B cell (primary cell): ENCODE data around the gene USP50. TPM values are rescaled to one million over a fixed set of nuclear protein-coding genes. Genes with fewer than 3 reads are reported as not detected.
"Not testable (repeated sequence)": the region's sequence is repeated elsewhere in the genome, so short reads cannot be mapped to it uniquely, and the experiment has no call there.

Experiments used
- ATAC-seq: fragments of 200-7000 bp; cut with Tn5 transposase; one replicate; pipeline ENCODE4 v1.10.0; 2021; ENCODE audit warnings: low read depth, mild to moderate bottlenecking, moderate number of reproducible peaks, moderate library complexity
- CTCF ChIA-PET: fragments of 350-600 bp; sonication (Branson Sonifier 250); formaldehyde crosslinking; loops from one replicate; lab custom pipeline; 2021; ENCODE audit warnings: antibody characterized with exemption, inconsistent platforms; lab: Charles Lee
- POLR2A ChIA-PET: fragments of 350-600 bp; sonication (Branson Sonifier 250); formaldehyde crosslinking; loops from one replicate; lab custom pipeline; 2021; ENCODE audit warnings: antibody characterized with exemption; lab: Charles Lee
- DNase-seq: peaks from one replicate; pipeline ENCODE4 v3.0.0; 2013
- H2AFZ ChIP-seq: 2 replicates; pipeline ENCODE4 v1.6.1; 2012; ENCODE audit warnings: mild to moderate bottlenecking, low read depth, low read length; ENCODE audit not compliant: insufficient read depth, poor library complexity, severe bottlenecking
- H3K27ac ChIP-seq, 2 donors: 1 replicate in 1 of 2; 2 replicates in 1 of 2; pipeline ENCODE4 v1.5.1; 2012 to 2013; ENCODE audit warnings: low read length in 2 of 2, mild to moderate bottlenecking in 2 of 2, moderate library complexity in 1 of 2
- H3K27me3 ChIP-seq, 4 experiments: fragments of 200-600 bp in 1 of 4; sonication (generic) in 1 of 4; replicated peaks in 1 of 4; 1 replicate in 2 of 4; 2 replicates in 2 of 4; pipeline versions ENCODE4 v1.6.1 to v1.7.0; 2013 to 2016; ENCODE audit warnings: low read length in 3 of 4, mild to moderate bottlenecking in 2 of 4, mixed read lengths in 1 of 4, moderate library complexity in 1 of 4; ENCODE audit not compliant: insufficient read depth in 4 of 4, control insufficient read depth in 3 of 4; ENCODE audit errors: control extremely low read depth in 1 of 4
- H3K36me3 ChIP-seq, 2 experiments: replicated peaks in 1 of 2; 1 replicate in 1 of 2; 2 replicates in 1 of 2; pipeline versions ENCODE4 v1.6.1 to v1.7.1; 2013; ENCODE audit warnings: low read length in 1 of 2; ENCODE audit not compliant: insufficient read depth in 2 of 2, control insufficient read depth in 1 of 2; ENCODE audit errors: control extremely low read depth in 1 of 2, extremely low read depth in 1 of 2
- H3K4me1 ChIP-seq, 2 donors: fragments of 200-600 bp in 1 of 2; sonication (generic) in 1 of 2; 1 replicate in 1 of 2; 2 replicates in 1 of 2; pipeline versions ENCODE4 v1.5.1 to v1.6.1; 2013 to 2017; ENCODE audit warnings: low read length in 2 of 2; ENCODE audit not compliant: control insufficient read depth in 2 of 2, insufficient read depth in 2 of 2
- H3K4me2 ChIP-seq: replicated peaks from 2 replicates; pipeline ENCODE3; 2012; ENCODE audit warnings: mild to moderate bottlenecking, low read depth, low read length; ENCODE audit not compliant: poor library complexity, severe bottlenecking
- H3K4me3 ChIP-seq, 5 experiments: fragments of 200-600 bp in 1 of 5; sonication (generic) in 1 of 5; 1 replicate in 3 of 5; 2 replicates in 2 of 5; pipeline versions ENCODE4 v1.5.1 to v1.7.0; 2011 to 2016; ENCODE audit warnings: low read length in 4 of 5, mild to moderate bottlenecking in 4 of 5, low read depth in 2 of 5, control low read depth in 1 of 5, moderate library complexity in 1 of 5; ENCODE audit not compliant: insufficient read depth in 1 of 5; ENCODE audit errors: control extremely low read depth in 1 of 5, extremely low read depth in 1 of 5
- H3K79me2 ChIP-seq: fragments of 200-600 bp; sonication (generic); one replicate; pipeline ENCODE4 v1.6.0; 2016; ENCODE audit warnings: low read length; ENCODE audit not compliant: control insufficient read depth, insufficient read depth
- H3K9ac ChIP-seq: fragments of 200-600 bp; sonication (generic); 2 replicates; pipeline ENCODE4 v1.6.1; 2017; ENCODE audit warnings: mild to moderate bottlenecking, low read length, moderate library complexity
- H3K9me3 ChIP-seq, 3 donors: one replicate each; pipeline versions ENCODE4 v1.6.1 to v1.7.1; 2013; ENCODE audit warnings: low read length in 2 of 3; ENCODE audit not compliant: control insufficient read depth in 2 of 3, insufficient read depth in 1 of 3; ENCODE audit errors: control extremely low read depth in 1 of 3
- H4K20me1 ChIP-seq: 2 replicates; pipeline ENCODE4 v1.6.0; 2012; ENCODE audit warnings: mild to moderate bottlenecking, low read length; ENCODE audit not compliant: insufficient read depth, control insufficient read depth, poor library complexity, severe bottlenecking
- H3K27ac Mint-ChIP-seq: one replicate; pipeline ENCODE4 v1.8.0; 2021; ENCODE audit warnings: mixed read lengths
- H3K27me3 Mint-ChIP-seq: one replicate; pipeline ENCODE4 v1.8.0; 2021; ENCODE audit warnings: mixed read lengths
- H3K4me1 Mint-ChIP-seq: one replicate; pipeline ENCODE4 v1.8.0; 2021; ENCODE audit warnings: mixed read lengths
- H3K4me3 Mint-ChIP-seq: one replicate; pipeline ENCODE4 v1.8.0; 2021; ENCODE audit warnings: mixed read lengths
- H3K9me3 Mint-ChIP-seq: one replicate; pipeline ENCODE4 v1.8.0; 2022; ENCODE audit warnings: mixed read lengths; ENCODE audit not compliant: insufficient read depth
- EZH2 ChIP-seq: IDR thresholded peaks from 2 replicates; pipeline ENCODE4 v1.6.1; 2012; ENCODE audit warnings: borderline replicate concordance, low read depth, mild to moderate bottlenecking, moderate library complexity, low read length; ENCODE audit not compliant: insufficient read depth, poor library complexity, severe bottlenecking
- WGBS: methylation state at CpG from one replicate; pipeline ENCODE4 v1.1.5; 2013; ENCODE audit warnings: missing lambda C conversion rate; ENCODE audit not compliant: insufficient coverage; 5-methylcytosine and 5-hydroxymethylcytosine counted together
- intact Hi-C: fragments of 100-400 bp; cut with micrococcal nuclease; formaldehyde crosslinking; loops from one replicate; pipeline ENCODE4 v1.10.0; 2022
- polyA plus RNA-seq: library from polyadenylated mRNA; depleted of rRNA; stranded (reverse); fragments of >200 nt; gene quantifications from 2 replicates; pipeline ENCODE4 v1.2.3, GENCODE V29; 2012
- total RNA-seq, 2 donors: library from RNA; stranded (reverse); fragments of 120-200 nt in 1 of 2; gene quantifications; 1 replicate in 1 of 2; 2 replicates in 1 of 2; pipeline versions ENCODE4 v1.2.3 to v1.2.4, GENCODE V29; 2013 to 2022
- TF ChIP-seq, protein P1 (sequence below): fragments of 200-600 bp; IDR thresholded peaks from one replicate; pipeline ENCODE4 v1.8.0; 2022; ENCODE audit warnings: antibody characterized with exemption, mild to moderate bottlenecking

The USP50 gene
- total and polyA plus RNA-seq, 2 donors (not counting 1 experiment from before 2014, with no cell fraction given): 0.34 TPM; not detected in 1

DNA sequence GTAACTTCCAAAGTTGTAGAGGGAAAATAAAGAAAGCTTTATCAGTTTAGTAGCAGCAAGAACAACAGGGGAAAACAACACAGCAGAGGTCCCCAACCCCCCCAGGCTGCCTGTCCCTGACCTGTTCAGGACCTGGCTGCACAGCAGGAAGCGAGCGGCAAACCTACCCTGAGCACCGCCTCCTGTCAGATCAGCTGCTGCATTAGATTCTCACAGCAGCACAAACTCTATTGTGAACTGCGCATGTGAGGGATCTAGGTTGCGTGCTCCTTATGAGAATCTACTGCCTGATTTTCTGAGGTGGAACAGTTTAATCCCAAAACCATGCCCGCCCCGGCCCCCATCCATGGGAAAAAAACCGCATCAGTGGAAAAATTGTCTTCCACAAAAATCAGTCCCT is 40.3 kb downstream of the USP50 start:
- no peak overlapping the region for H3K4me3 Mint-ChIP-seq
- Histone ChIP-seq H3K79me2 (no peaks in the 10 kb centered on the region), H3K4me3 (no peak overlapping the region), H3K4me1 (no peaks in the 10 kb centered on the region), H4K20me1 (no peaks in the 10 kb centered on the region), H3K9ac (no peak overlapping the region), H3K36me3 (peaks cover 2 to 18% of the 10 kb centered on the region in 2 experiments), H3K9me3 (no peaks in the 10 kb centered on the region), H3K27ac (no peak overlapping the region), H3K4me2 (no peak overlapping the region), H2AFZ (no peak overlapping the region), H3K27me3 (no peaks in the 10 kb centered on the region)
- no peaks in the 10 kb centered on the region for H3K27me3 Mint-ChIP-seq
- WGBS: 95% methylated on average over 7 of the region's 8 CpGs
- ATAC-seq: no peak
- H3K4me1 Mint-ChIP-seq: no peaks in the 10 kb centered on the region
- intact Hi-C loops: no loop called here
- CTCF ChIA-PET: no interaction called here
- no peak for DNase-seq
- POLR2A ChIA-PET: no interaction called here
- H3K9me3 Mint-ChIP-seq: no peaks in the 10 kb centered on the region
- no peak overlapping the region for H3K27ac Mint-ChIP-seq
- TF ChIP-seq, protein P1, sequence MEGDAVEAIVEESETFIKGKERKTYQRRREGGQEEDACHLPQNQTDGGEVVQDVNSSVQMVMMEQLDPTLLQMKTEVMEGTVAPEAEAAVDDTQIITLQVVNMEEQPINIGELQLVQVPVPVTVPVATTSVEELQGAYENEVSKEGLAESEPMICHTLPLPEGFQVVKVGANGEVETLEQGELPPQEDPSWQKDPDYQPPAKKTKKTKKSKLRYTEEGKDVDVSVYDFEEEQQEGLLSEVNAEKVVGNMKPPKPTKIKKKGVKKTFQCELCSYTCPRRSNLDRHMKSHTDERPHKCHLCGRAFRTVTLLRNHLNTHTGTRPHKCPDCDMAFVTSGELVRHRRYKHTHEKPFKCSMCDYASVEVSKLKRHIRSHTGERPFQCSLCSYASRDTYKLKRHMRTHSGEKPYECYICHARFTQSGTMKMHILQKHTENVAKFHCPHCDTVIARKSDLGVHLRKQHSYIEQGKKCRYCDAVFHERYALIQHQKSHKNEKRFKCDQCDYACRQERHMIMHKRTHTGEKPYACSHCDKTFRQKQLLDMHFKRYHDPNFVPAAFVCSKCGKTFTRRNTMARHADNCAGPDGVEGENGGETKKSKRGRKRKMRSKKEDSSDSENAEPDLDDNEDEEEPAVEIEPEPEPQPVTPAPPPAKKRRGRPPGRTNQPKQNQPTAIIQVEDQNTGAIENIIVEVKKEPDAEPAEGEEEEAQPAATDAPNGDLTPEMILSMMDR: no peak
- no peak for TF ChIP-seq EZH2

- H3K4me1 Mint-ChIP-seq, H3K79me2 ChIP-seq, H3K4me1 ChIP-seq, H3K4me3 Mint-ChIP-seq, H3K9me3 Mint-ChIP-seq, H3K27me3 Mint-ChIP-seq, POLR2A ChIA-PET, H3K4me3 ChIP-seq, H2AFZ ChIP-seq, intact Hi-C loops, H3K4me2 ChIP-seq, DNase-seq, H3K27me3 ChIP-seq, ATAC-seq, H3K27ac ChIP-seq, H3K9ac ChIP-seq, H3K27ac Mint-ChIP-seq, H3K9me3 ChIP-seq, H4K20me1 ChIP-seq: not testable (repeated sequence)
- peaks cover 4 to 18% of the 10 kb centered on the region in 2 experiments for H3K36me3 ChIP-seq
- WGBS: 100% methylated on average over 2 of the region's 2 CpGs
- CTCF ChIA-PET: interaction anchor here (0.8 kb wide), 1 partner anchor 151 kb away, joined by 3 read pairs; the partner anchor contains the start of gene GABPB1
These were observed 40.8 kb downstream of the USP50 start for GRCh38 chr15:50505656-50506055.
